SJSA1 (cell line): ENCODE results near the gene CTIF. TPM values are rescaled to one million over a fixed set of nuclear protein-coding genes. Genes with fewer than 3 reads are reported as not detected.

Source experiments
- DNase-seq, 2 experiments: peaks; one replicate each; pipeline ENCODE4 v3.0.0-alpha.2; 2015 to 2020; ENCODE audit warnings: low spot score in 2 of 2, low read depth in 1 of 2
- H3K27ac ChIP-seq: fragments of 250-450 bp; sonication (Bioruptor Pico); 2 replicates; pipeline ENCODE4 v1.5.1; 2020; ENCODE audit warnings: mild to moderate bottlenecking, moderate library complexity
- H3K27me3 ChIP-seq: fragments of 250-450 bp; sonication (Bioruptor Pico); replicated peaks from 2 replicates; pipeline ENCODE4 v1.5.1; 2020; ENCODE audit warnings: mild to moderate bottlenecking, moderate library complexity
- H3K36me3 ChIP-seq: fragments of 250-450 bp; sonication (Bioruptor Pico); 2 replicates; pipeline ENCODE4 v1.5.1; 2020; ENCODE audit warnings: mild to moderate bottlenecking
- H3K4me1 ChIP-seq: fragments of 250-450 bp; sonication (Bioruptor Pico); replicated peaks from 2 replicates; pipeline ENCODE4 v1.6.1; 2021; ENCODE audit warnings: mild to moderate bottlenecking
- H3K4me3 ChIP-seq: fragments of 250-450 bp; sonication (Bioruptor Pico); 2 replicates; pipeline ENCODE4 v1.5.1; 2020; ENCODE audit warnings: mild to moderate bottlenecking
- H3K9me3 ChIP-seq: fragments of 250-450 bp; sonication (Bioruptor Pico); replicated peaks from 2 replicates; pipeline ENCODE4 v1.5.1; 2020; ENCODE audit warnings: mild to moderate bottlenecking
- total RNA-seq: library from RNA; depleted of rRNA; stranded (reverse); fragments of >200 nt; shearing (Covaris generic); gene quantifications from 2 replicates; pipeline ENCODE4 v1.2.3, GENCODE V29; 2014; rRNA removed

Gene CTIF
- total RNA-seq, 1 experiment from 2014 or later = 91.5 TPM

DNA sequence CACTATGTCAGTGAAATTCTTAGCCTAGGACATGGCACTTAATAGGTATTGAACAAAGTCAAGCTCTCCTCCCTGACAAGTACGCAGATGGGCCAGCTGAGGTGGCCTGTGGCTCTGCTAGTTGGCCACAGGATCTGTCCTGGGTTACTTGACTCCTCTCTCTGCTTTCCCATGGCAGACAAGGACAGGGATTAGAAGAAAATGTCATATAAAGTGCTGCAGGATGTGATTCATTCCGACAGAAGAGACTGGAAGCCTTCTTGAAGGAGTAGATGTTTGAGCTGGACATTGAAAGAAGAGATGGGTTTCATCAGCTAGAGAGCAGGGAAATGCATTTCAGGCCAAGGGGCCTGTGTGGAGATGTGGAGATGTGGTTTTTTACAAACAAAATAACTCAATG is 365.3 kb downstream of the CTIF start:
- Histone ChIP-seq H3K4me1 (peaks cover 60% of the 10 kb centered on the region), H3K36me3 (no peaks in the 10 kb centered on the region), H3K27me3 (no peaks in the 10 kb centered on the region), H3K4me3 (no peak overlapping the region), H3K27ac (no peak overlapping the region), H3K9me3 (0 out of 2 replicates have a peak, but pooled peaks cover 4% of the 10 kb centered on the region)
- DNase-seq = no peak

- Histone ChIP-seq H3K27ac (peak overlapping the region; percentile 17; the same call in 1 of the 2 replicates), H3K9me3 (0 out of 2 replicates have a peak, but pooled peaks cover under 1% of the 10 kb centered on the region), H3K4me1 (peaks cover 60% of the 10 kb centered on the region), H3K27me3 (no peaks in the 10 kb centered on the region), H3K4me3 (no peak overlapping the region), H3K36me3 (no peaks in the 10 kb centered on the region)
- no peak for DNase-seq
Observed at GRCh38 chr18:48904847-48905394, 366.1 kb downstream of the CTIF start.

- no peaks in the 10 kb centered on the region for H3K36me3 ChIP-seq
- peaks cover 60% of the 10 kb centered on the region for H3K4me1 ChIP-seq
- H3K27me3 ChIP-seq = no peaks in the 10 kb centered on the region
- no peaks in the 10 kb centered on the region for H3K9me3 ChIP-seq
- H3K27ac ChIP-seq = peak overlapping the region; percentile 56
- no peak overlapping the region for H3K4me3 ChIP-seq
- DNase-seq = no peak
Observed at GRCh38 chr18:48905513-48905912, 366.7 kb downstream of the CTIF start.

DNA sequence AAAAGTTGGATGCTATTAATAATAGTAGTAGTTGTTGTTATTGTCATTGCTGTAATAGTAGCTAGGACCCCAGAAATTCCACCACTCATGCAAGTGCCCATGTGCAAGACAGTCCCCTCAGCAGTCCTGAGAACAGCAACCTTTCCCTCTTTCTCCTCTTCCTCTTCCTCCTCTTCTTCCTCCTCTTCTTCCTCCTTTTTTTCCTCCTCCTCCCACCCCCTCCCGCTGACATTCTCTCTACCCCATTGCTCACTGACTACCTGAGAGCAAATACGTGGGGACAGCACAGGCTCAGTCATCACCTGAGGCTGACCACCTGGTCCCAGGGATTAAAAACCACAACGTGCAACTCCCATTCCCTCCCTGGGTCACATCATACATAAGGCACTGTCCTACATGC is 370.1 kb downstream of the CTIF start:
- peaks cover 32% of the 10 kb centered on the region for H3K4me1 ChIP-seq
- no peaks in the 10 kb centered on the region for H3K36me3 ChIP-seq
- no peak overlapping the region for H3K27ac ChIP-seq
- H3K27me3 ChIP-seq = no peaks in the 10 kb centered on the region
- no peak overlapping the region for H3K4me3 ChIP-seq
- H3K9me3 ChIP-seq = no peaks in the 10 kb centered on the region
- no peak for DNase-seq

- DNase-seq = no peak
- Histone ChIP-seq H3K9me3 (no peaks in the 10 kb centered on the region), H3K4me3 (no peak overlapping the region)
Observed at GRCh38 chr18:48909721-48910120, 370.9 kb downstream of the CTIF start.

GRCh38 chr18:48910972-48911545 is 372.2 kb downstream of the CTIF start:
- DNase-seq = no peak
- Histone ChIP-seq H3K4me1 (peaks cover 11% of the 10 kb centered on the region), H3K9me3 (no peaks in the 10 kb centered on the region), H3K27ac (no peak overlapping the region), H3K27me3 (no peaks in the 10 kb centered on the region), H3K4me3 (no peak overlapping the region), H3K36me3 (0 out of 2 replicates have a peak, but pooled peaks cover 3% of the 10 kb centered on the region)

More at GRCh38 chr18:48909721-48910120, 370.9 kb downstream of the CTIF start:
- no peaks in the 10 kb centered on the region for H3K36me3 ChIP-seq
- H3K27me3 ChIP-seq = no peaks in the 10 kb centered on the region
- no peak overlapping the region for H3K27ac ChIP-seq
- H3K4me1 ChIP-seq = peaks cover 24% of the 10 kb centered on the region

Other genes starting within 250 kb of the CTIF start
- 0.44 and 0.50 TPM in 2 replicates for gene ZBTB7C, start 129.6 kb upstream of the CTIF start, total RNA-seq